HG02840 (cell line): ENCODE measurements around the gene TGIF1.

ENCODE experiments used
- ATAC-seq: cut with Tn5 transposase; IDR thresholded peaks from one replicate; pipeline ENCODE4 v1.9.1; 2021; ENCODE audit warnings: mild to moderate bottlenecking, moderate library complexity, moderate number of reproducible peaks; ENCODE audit not compliant: unreplicated experiment, low FRiP score

TGIF1 gene

DNA sequence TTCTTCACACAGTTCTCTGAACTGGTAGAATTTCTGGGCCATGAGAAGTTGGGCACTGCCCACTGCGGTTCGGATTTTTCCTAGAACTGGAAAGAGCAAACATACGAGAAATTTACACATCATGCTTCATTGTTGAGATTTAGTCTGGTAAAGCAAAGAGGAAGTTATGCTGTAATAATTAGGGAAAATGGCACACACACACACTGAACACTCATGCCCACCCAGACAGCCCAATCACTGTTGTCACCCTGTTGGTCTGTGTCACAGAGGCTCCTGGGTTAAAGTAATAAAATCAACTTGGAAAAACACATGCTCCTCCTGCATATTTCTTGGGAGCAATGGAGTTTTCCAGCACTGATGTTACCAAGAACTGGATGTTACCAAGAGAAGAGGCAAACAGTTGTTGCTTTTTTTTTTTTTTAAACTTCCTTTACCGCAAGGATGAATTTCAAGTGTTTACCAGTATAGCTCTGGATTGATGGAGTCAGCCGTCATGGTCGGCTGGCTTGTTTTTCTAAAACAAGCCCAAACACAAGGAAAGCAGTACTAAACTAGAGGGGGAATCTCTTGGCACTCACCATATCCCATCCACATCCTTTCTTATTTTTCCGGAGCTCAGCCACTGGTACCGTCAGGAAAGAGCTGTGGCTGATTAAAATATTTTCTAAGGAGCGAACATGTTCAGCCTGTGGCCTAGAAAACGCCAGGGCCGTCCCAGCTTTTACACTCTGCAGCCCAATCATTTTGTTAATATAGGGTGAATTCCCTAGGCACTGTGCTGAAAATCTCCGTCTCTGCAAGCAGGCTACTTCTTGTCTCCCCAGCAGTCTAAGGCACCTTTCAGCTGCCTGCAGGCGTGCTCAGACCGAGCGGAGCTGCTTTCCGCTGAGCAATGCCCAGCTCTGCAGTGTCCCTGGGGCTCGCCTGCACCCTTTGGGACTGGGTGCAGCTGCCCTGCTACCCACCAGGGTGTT, 58.9 kb downstream of the TGIF1 start:
- ATAC-seq, result no peak
